ENCODE measurements around the gene ESPN.
"Not testable (repeated sequence)": the region's sequence is repeated elsewhere in the genome, so short reads cannot be mapped to it uniquely, and the experiment has no call there.

The ESPN gene

DNA sequence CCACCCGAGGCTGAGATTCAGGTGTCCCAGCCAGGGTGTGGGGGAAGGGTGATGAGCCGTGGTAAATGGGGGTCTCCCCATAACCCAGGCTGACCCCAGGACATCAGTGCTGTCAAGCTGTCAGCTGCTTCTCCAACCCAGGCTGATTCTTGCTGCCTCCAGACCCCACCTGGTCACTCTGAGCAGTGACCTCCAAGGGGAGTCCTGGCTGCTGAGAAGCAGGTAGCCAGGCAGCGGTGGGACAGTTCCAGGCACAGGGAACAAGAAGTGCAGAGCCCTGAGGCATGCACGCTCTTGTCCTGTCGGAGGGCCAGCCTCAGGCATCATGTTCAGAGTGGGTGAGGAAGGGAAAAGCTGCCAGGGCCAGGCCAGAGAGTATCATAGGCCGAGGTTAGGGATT, 1.1 kb downstream of the ESPN start:
- FAIRE-seq (no peak), DNase-seq (ENCODE audit: insufficient read length, low spot score) (no peak)
- TF ChIP-seq POLR2A (IDR thresholded peaks at IDR 0.05; ENCODE audit: low read depth, low read length) (no peak), TAF1 (IDR thresholded peaks at IDR 0.05; ENCODE audit: low read depth, low read length) (no peak), SPI1 (IDR thresholded peaks at IDR 0.05; ENCODE audit: low read depth, low read length) (no peak), POU2F2 (IDR thresholded peaks at IDR 0.05; ENCODE audit: low read depth, low read length) (no peak)

GRCh38 chr1:6426277-6426971, 1.8 kb downstream of the ESPN start:
- FAIRE-seq (no peak), DNase-seq (ENCODE audit: insufficient read length, low spot score) (no peak)
- TF ChIP-seq POLR2AphosphoS5 (IDR thresholded peaks at IDR 0.05; ENCODE audit: low read depth, low read length) (no peak), POLR2A (IDR thresholded peaks at IDR 0.05; ENCODE audit: low read depth, low read length) (no peak), SPI1 (IDR thresholded peaks at IDR 0.05; ENCODE audit: low read depth, low read length) (no peak), POU2F2 (IDR thresholded peaks at IDR 0.05; ENCODE audit: low read depth, low read length) (no peak), PAX5 (IDR thresholded peaks at IDR 0.05; ENCODE audit: insufficient read depth, low read length, severe bottlenecking) (no peak), TAF1 (IDR thresholded peaks at IDR 0.05; ENCODE audit: low read depth, low read length) (no peak)

- DNase-seq (ENCODE audit: insufficient read length, low spot score) (no peak), FAIRE-seq (no peak)
Measured at GRCh38 chr1:6426972-6427350, 2.4 kb downstream of the ESPN start.

GRCh38 chr1:6427441-6428390, 3.1 kb downstream of the ESPN start:
- FAIRE-seq (no peak), DNase-seq (ENCODE audit: insufficient read length, low spot score) (no peak)
- no peak for TF ChIP-seq POU2F2 (IDR thresholded peaks at IDR 0.05; ENCODE audit: low read depth, low read length)
- TF ChIP-seq SPI1 (IDR thresholded peaks at IDR 0.05; ENCODE audit: low read depth, low read length), result no peak
- no peak for TF ChIP-seq PAX5 (IDR thresholded peaks at IDR 0.05; ENCODE audit: insufficient read depth, low read length, severe bottlenecking)
- no peak for TF ChIP-seq POLR2AphosphoS5 (IDR thresholded peaks at IDR 0.05; ENCODE audit: low read depth, low read length)
- TF ChIP-seq TAF1 (IDR thresholded peaks at IDR 0.05; ENCODE audit: low read depth, low read length), result no peak
- TF ChIP-seq POLR2A (IDR thresholded peaks at IDR 0.05; ENCODE audit: low read depth, low read length), result no peak

More at GRCh38 chr1:6426972-6427350, 2.4 kb downstream of the ESPN start:
- no peak for TF ChIP-seq POU2F2 (IDR thresholded peaks at IDR 0.05; ENCODE audit: low read depth, low read length)
- TF ChIP-seq POLR2A (IDR thresholded peaks at IDR 0.05; ENCODE audit: low read depth, low read length), result no peak
- TF ChIP-seq POLR2AphosphoS5 (IDR thresholded peaks at IDR 0.05; ENCODE audit: low read depth, low read length), result no peak
- TF ChIP-seq SPI1 (IDR thresholded peaks at IDR 0.05; ENCODE audit: low read depth, low read length), result no peak
- no peak for TF ChIP-seq PAX5 (IDR thresholded peaks at IDR 0.05; ENCODE audit: insufficient read depth, low read length, severe bottlenecking)
- no peak for TF ChIP-seq TAF1 (IDR thresholded peaks at IDR 0.05; ENCODE audit: low read depth, low read length)

GRCh38 chr1:6428453-6428852, 3.9 kb downstream of the ESPN start:
- not testable (repeated sequence) for DNase-seq (ENCODE audit: insufficient read length, low spot score)
- peak; percentile 50 for FAIRE-seq

DNA sequence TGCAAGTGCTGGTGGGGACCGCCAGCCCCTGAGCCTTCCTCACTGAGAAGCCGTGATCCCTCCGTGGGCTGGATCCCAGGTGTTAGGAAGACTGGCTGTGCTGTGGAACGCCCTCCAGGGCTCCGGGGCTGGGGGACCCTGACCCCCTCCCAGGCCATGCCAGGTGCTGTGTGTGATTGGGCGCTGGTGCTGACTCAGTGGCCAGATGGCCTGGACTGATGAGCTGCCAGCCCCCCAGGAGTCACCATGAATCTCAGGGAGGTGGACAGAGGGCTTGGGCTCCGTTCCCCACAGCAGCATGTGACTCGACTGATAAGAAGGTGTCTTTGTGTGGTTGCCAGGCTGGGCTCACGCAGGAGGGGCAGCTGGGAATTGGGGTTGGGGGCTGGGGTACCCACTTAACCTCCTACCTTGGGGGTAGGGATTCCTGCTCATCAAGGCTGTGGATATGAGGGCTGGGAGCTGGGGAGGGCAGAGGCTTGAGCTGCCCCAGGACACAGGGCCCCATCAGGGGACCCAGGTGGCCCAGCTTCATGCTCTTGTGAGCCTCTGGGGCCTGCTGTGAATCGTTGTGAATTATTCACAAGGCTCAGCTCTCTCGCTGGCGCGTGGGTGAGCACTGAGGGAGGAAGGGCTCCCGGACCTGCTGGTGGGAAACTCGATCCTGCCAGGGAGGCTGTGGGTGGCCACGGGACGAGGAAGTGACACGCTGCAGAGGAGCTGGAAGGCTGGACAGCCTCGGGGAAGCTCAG, 5.3 kb downstream of the ESPN start:
- DNase-seq (ENCODE audit: insufficient read length, low spot score); FAIRE-seq: not testable (repeated sequence)

DNA sequence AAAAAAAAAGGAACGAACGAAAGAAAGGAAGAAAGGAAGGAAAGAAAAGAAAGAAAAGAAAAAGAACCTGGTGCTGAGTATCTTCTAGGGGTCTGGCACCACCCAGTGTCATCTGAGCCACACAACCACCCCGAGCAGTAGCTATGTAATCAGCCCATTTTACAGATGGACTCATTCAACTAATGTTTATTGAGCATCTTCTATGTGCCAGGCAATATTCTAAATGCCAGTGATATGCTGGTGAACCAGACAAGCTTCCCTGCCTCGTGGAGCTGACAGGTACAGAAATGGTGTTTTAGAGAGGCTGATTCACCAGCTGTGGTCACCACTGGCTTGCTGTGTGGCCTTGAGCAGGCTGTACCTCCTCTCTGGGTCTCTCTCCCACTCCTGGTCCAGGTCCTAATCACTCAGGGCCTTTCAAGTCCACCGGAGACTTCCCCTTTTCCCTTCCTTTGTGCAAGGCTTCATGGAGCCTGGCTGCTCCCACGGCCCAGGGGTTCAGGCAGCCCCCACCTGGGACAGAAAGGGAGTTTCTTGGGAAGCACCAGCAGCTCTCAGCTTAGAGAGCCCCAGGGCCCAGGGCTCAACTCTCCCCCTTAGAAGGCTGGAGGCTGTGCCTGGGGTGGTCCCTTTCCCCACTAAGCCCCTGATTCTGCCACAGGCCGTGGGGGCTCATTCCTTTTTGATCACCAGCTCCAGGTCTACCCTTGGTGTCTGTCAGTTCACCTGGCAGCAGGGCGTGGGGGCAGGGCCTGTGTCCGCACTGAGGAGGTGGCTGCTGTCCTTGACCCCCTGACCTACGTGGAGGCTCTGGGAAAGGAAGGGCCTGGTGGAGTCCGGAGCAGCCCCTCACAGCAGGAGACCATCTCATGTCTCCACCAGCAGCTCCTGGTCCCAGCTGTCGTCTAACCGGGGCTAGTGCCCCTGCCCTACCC, 7.3 kb downstream of the ESPN start:
- FAIRE-seq, result peak; percentile 65
- DNase-seq (ENCODE audit: insufficient read length, low spot score), result not testable (repeated sequence)

DNA sequence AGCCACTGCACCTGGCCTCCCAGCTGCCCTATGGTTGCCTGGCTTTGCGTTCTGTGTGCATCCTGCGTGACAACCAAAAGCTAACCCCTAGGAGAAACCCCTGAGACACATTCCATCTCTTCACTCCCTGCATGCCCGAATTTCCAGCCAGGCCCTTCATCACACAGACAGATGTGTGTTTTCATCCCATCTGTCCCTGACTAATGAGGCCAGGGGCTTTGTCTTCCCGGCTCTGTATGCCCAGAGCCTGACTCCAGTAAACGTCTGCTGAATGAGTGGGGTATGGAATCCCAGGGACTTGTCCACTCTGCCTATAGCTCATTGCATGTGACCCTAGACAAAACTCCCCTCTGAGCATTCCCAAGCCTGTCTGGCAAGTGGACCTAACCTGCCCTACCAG, 9.6 kb downstream of the ESPN start:
- TF ChIP-seq SPI1 (IDR thresholded peaks at IDR 0.05; ENCODE audit: low read depth, low read length), result no peak
- no peak for TF ChIP-seq TAF1 (IDR thresholded peaks at IDR 0.05; ENCODE audit: low read depth, low read length)
- no peak for TF ChIP-seq POU2F2 (IDR thresholded peaks at IDR 0.05; ENCODE audit: low read depth, low read length)
- no peak for TF ChIP-seq POLR2A (IDR thresholded peaks at IDR 0.05; ENCODE audit: low read depth, low read length)
- no peak for TF ChIP-seq PAX5 (IDR thresholded peaks at IDR 0.05; ENCODE audit: insufficient read depth, low read length, severe bottlenecking)
- TF ChIP-seq POLR2AphosphoS5 (IDR thresholded peaks at IDR 0.05; ENCODE audit: low read depth, low read length), result no peak
- FAIRE-seq, result no peak
- DNase-seq (ENCODE audit: insufficient read length, low spot score), result no peak

DNA sequence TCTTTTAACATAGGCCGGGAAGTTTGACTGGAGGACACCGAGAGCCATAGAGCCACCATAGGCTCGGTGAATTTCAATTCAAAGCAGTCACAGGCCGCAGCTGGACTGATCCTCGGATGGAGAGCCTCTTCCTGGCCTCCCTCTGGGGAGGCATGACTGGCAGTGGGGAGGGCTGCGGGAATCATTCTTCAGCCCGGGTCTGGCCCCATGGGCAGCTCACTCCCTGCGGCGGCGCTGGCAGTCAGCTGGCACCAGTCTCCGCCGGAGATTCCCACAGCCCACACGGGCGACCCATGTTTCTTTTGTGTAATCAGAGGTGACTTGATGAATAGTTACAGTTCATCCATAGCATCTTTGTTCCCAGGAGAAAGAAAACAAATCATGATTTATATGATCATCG, 10.6 kb downstream of the ESPN start:
- TF ChIP-seq POU2F2 (IDR thresholded peaks at IDR 0.05; ENCODE audit: low read depth, low read length), result no peak
- no peak for TF ChIP-seq POLR2A (IDR thresholded peaks at IDR 0.05; ENCODE audit: low read depth, low read length)
- no peak for TF ChIP-seq POLR2AphosphoS5 (IDR thresholded peaks at IDR 0.05; ENCODE audit: low read depth, low read length)
- TF ChIP-seq SPI1 (IDR thresholded peaks at IDR 0.05; ENCODE audit: low read depth, low read length), result no peak
- TF ChIP-seq TAF1 (IDR thresholded peaks at IDR 0.05; ENCODE audit: low read depth, low read length), result no peak
- no peak for TF ChIP-seq PAX5 (IDR thresholded peaks at IDR 0.05; ENCODE audit: insufficient read depth, low read length, severe bottlenecking)

More for the DNA sequence above, 10.6 kb downstream of the ESPN start:
- FAIRE-seq (no peak), DNase-seq (ENCODE audit: insufficient read length, low spot score) (no peak)

All from GM12891 (cell line).